HG03175 (cell line): ENCODE data around the gene FASN.
"Not testable (repeated sequence)": the region's sequence is repeated elsewhere in the genome, so short reads cannot be mapped to it uniquely, and the experiment has no call there.

Source experiments
- ATAC-seq: cut with Tn5 transposase; IDR thresholded peaks from one replicate; pipeline ENCODE4 v1.9.1; 2021; ENCODE audit warnings: mild to moderate bottlenecking, moderate library complexity; ENCODE audit not compliant: unreplicated experiment

FASN gene

GRCh38 chr17:82047914-82048570, 50.0 kb downstream of the FASN start:
- ATAC-seq: no peak

- no peak for ATAC-seq
Measured at GRCh38 chr17:82047379-82047778, 50.7 kb downstream of the FASN start.

GRCh38 chr17:82046903-82047302, 51.1 kb downstream of the FASN start:
- no peak for ATAC-seq

- no peak for ATAC-seq
Measured at GRCh38 chr17:82045936-82046484, 52.0 kb downstream of the FASN start.

GRCh38 chr17:82043507-82043906, 54.5 kb downstream of the FASN start:
- ATAC-seq: no peak

- ATAC-seq: no peak
Measured at GRCh38 chr17:82042649-82043048, 55.4 kb downstream of the FASN start.

GRCh38 chr17:82041144-82041814, 56.8 kb downstream of the FASN start:
- no peak for ATAC-seq

- ATAC-seq: no peak
Measured at GRCh38 chr17:82039695-82040299, 58.2 kb downstream of the FASN start.

GRCh38 chr17:82038796-82039409, 59.1 kb downstream of the FASN start:
- not testable (repeated sequence) for ATAC-seq

- ATAC-seq: no peak
Measured at GRCh38 chr17:82037889-82038195, 60.2 kb downstream of the FASN start.

GRCh38 chr17:82037092-82037888, 60.7 kb downstream of the FASN start, which contains the start of gene DCXR:
TSS of gene DCXR (minus strand) at chr17:82037697. CDS start at chr17:82037682, 15 bp downstream.
- ATAC-seq: peak; percentile 91

GRCh38 chr17:82036634-82037091, 61.4 kb downstream of the FASN start:
- no peak for ATAC-seq

GRCh38 chr17:82035956-82036633, 61.9 kb downstream of the FASN start:
- ATAC-seq: no peak

- ATAC-seq: no peak
Measured at GRCh38 chr17:82035488-82035887, 62.5 kb downstream of the FASN start.

GRCh38 chr17:82034371-82035011, 63.5 kb downstream of the FASN start:
- no peak for ATAC-seq

- ATAC-seq: no peak
Measured at GRCh38 chr17:82033359-82034085, 64.5 kb downstream of the FASN start.

GRCh38 chr17:82031885-82032627, 66.0 kb downstream of the FASN start:
- no peak for ATAC-seq

- no peak for ATAC-seq
Measured at GRCh38 chr17:82031303-82031884, 66.6 kb downstream of the FASN start, which contains the start of gene RAC3. TSS of gene RAC3 (plus strand) at chr17:82031678. CDS start at chr17:82031762, 84 bp downstream.
